ENCODE measurements around the gene RAB6B. TPM values are rescaled to one million over a fixed set of nuclear protein-coding genes. Genes with fewer than 3 reads are reported as not detected.

Gene RAB6B
- total and polyA plus RNA-seq, 2 of the 4 experiments (the other 2 are of a cell fraction) = 0.18 to 1.2 TPM

GRCh38 chr3:133935843-133936769 is 40.4 kb upstream of the RAB6B start:
- CTCF ChIA-PET = interaction anchor here (1.6 kb wide), 1 partner anchor 275 kb away, joined by 4 read pairs; no protein-coding TSS in a partner anchor

More at GRCh38 chr3:133935843-133936769, 40.4 kb upstream of the RAB6B start:
- Histone ChIP-seq H3K4ac (ENCODE audit: low read depth, low read length) (no peak overlapping the region), H3K18ac (ENCODE audit: low read depth, low read length) (no peak overlapping the region), H3K36me3 (ENCODE audit: control insufficient read depth, insufficient read depth, low read length) (no peaks in the 10 kb centered on the region), H3K9ac (ENCODE audit: low read depth, low read length) (no peak overlapping the region), H2BK5ac (ENCODE audit: low read depth, low read length, poor library complexity, severe bottlenecking) (no peak overlapping the region), H3K9me1 (ENCODE audit: insufficient read depth, low read length) (peaks cover 3% of the 10 kb centered on the region; the same call in 1 of the 2 replicates), H3K56ac (ENCODE audit: extremely low read depth, insufficient read depth, low read length) (no peak overlapping the region), H3K4me2 (ENCODE audit: low read depth, low read length) (no peak overlapping the region), H3K4me1 (ENCODE audit: control insufficient read depth, insufficient read depth, low read length) (peaks cover 4% of the 10 kb centered on the region), H3K27ac (ENCODE audit: insufficient read depth, low read length) (no peak overlapping the region), H2BK120ac (ENCODE audit: low read depth, low read length) (no peak overlapping the region), H2AK5ac (ENCODE audit: low read depth, low read length) (no peak overlapping the region), H2BK15ac (ENCODE audit: low read depth, low read length) (no peak overlapping the region), H3K23ac (ENCODE audit: low read depth, low read length) (no peak overlapping the region), H3K27me3 (ENCODE audit: control insufficient read depth, insufficient read depth, low read length) (no peaks in the 10 kb centered on the region), H3K4me3 (ENCODE audit: insufficient read depth, low read depth, low read length) (no peak overlapping the region), H4K5ac (ENCODE audit: low read depth, low read length) (no peak overlapping the region), H2BK20ac (ENCODE audit: low read depth, low read length) (no peak overlapping the region), H4K20me1 (ENCODE audit: insufficient read depth, low read length) (no peaks in the 10 kb centered on the region), H3K14ac (replicated peaks; ENCODE audit: low read depth, low read length) (no peak overlapping the region), H2AFZ (replicated peaks; ENCODE audit: low read length, poor library complexity) (no peak overlapping the region), H4K8ac (ENCODE audit: low read depth in 2 of 2, low read length in 2 of 2) (no peak overlapping the region), H3K79me1 (ENCODE audit: low read depth in 1 of 2, low read length in 2 of 2) (no peaks in the 10 kb centered on the region), H2AK9ac (replicated peaks; ENCODE audit: low read depth, low read length, poor library complexity) (no peak overlapping the region), H3K9me3 (ENCODE audit: control insufficient read depth, insufficient read depth, low read length) (no peaks in the 10 kb centered on the region), H4K91ac (ENCODE audit: insufficient read depth, low read depth, low read length) (no peak overlapping the region; the same call in 1 of the 2 replicates)
- 92% methylated on average over 5 of the region's 13 CpGs; no CpG with 5 or more reads in 1 of the 2 experiments for WGBS, 2 experiments (ENCODE audit: extremely low coverage in 2 of 2, insufficient read length in 1 of 2)
- POLR2A ChIA-PET (ENCODE audit: unreplicated experiment) = no interaction called here
- in situ Hi-C loops (cut with MboI; ENCODE audit: low sequenced_read_pairs) (loop anchor here (10.0 to 25.0 kb wide), 3 partner anchors 369 to 1199 kb away; partner anchors contain the start of genes ANAPC13 and CEP63), dilution Hi-C loops (cut with HindIII; ENCODE audit: low sequenced_read_pairs, unreplicated experiment) (no loop called here), intact Hi-C loops (cut with micrococcal nuclease) (loop anchor here (10.0 kb wide), 1 partner anchor 549 kb away; the partner anchor contains the start of genes ANAPC13 and CEP63)
- no peak for TF ChIP-seq MAZ (IDR thresholded peaks at IDR 0.05; ENCODE audit: borderline replicate concordance, low read depth, low read length)
- TF ChIP-seq CHD1 (IDR thresholded peaks at IDR 0.05; ENCODE audit: low read depth, low read length) = no peak
- TF ChIP-seq ELK1 (IDR thresholded peaks at IDR 0.05; ENCODE audit: borderline replicate concordance, low read depth, low read length) = no peak
- no peak for TF ChIP-seq CTCF (conservative IDR thresholded peaks at IDR 0.05; ENCODE audit: low read depth, low read length)
- TF ChIP-seq BHLHE40 (IDR thresholded peaks at IDR 0.05; ENCODE audit: low read depth, low read length) = no peak
- no peak for TF ChIP-seq RAD21 (IDR thresholded peaks at IDR 0.05; ENCODE audit: low read length)
- TF ChIP-seq, protein P1, sequence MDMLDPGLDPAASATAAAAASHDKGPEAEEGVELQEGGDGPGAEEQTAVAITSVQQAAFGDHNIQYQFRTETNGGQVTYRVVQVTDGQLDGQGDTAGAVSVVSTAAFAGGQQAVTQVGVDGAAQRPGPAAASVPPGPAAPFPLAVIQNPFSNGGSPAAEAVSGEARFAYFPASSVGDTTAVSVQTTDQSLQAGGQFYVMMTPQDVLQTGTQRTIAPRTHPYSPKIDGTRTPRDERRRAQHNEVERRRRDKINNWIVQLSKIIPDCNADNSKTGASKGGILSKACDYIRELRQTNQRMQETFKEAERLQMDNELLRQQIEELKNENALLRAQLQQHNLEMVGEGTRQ (IDR thresholded peaks at IDR 0.05; ENCODE audit: low read depth, low read length) = no peak
- TF ChIP-seq MAFK (IDR thresholded peaks at IDR 0.05; ENCODE audit: low read depth, low read length) = no peak
- TF ChIP-seq SMC3 (IDR thresholded peaks at IDR 0.05; ENCODE audit: low read depth, low read length) = no peak
- no peak for TF ChIP-seq FOS (IDR thresholded peaks at IDR 0.05; ENCODE audit: low read depth, low read length)
- no peak for TF ChIP-seq MXI1 (IDR thresholded peaks at IDR 0.05; ENCODE audit: borderline replicate concordance, low read depth, low read length)
- no peak for TF ChIP-seq CEBPB (IDR thresholded peaks at IDR 0.05; ENCODE audit: low read depth, low read length)
- BruUV-seq (replicated peaks) = no TSS peak
- ATAC-seq (ENCODE audit: low read depth) (no peak), DNase-seq (no peak)
